K562 (cell line): ENCODE data around the gene TBL2. TPM values are rescaled to one million over a fixed set of nuclear protein-coding genes. Genes with fewer than 3 reads are reported as not detected.

ENCODE experiments used
- BCLAF1 ChIP-seq, 2 experiments: fragments of 450-650 bp in 1 of 2; IDR thresholded peaks; 2 replicates each; pipeline ENCODE4 v1.6.1; 2011 to 2017; ENCODE audit warnings: low read depth in 2 of 2, antibody characterized with exemption in 1 of 2, borderline replicate concordance in 1 of 2, low read length in 1 of 2, mild to moderate bottlenecking in 1 of 2, mixed read lengths in 1 of 2; ENCODE audit not compliant: control insufficient read depth in 1 of 2
- C11orf30 ChIP-seq: fragments of 450-650 bp; IDR thresholded peaks from 2 replicates; pipeline ENCODE4 v1.6.1; 2016; ENCODE audit warnings: low read depth, mild to moderate bottlenecking
- CBFA2T3 ChIP-seq: fragments of 450-650 bp; IDR thresholded peaks from 2 replicates; pipeline ENCODE4 v1.6.1; 2017
- CBX1 ChIP-seq: sonication (generic); IDR thresholded peaks from 2 replicates; pipeline ENCODE4 v1.6.1; 2016; ENCODE audit warnings: antibody characterized with exemption, low read depth, mild to moderate bottlenecking
- ILF3 ChIP-seq: fragments of 450-650 bp; IDR thresholded peaks from 2 replicates; pipeline ENCODE4 v1.6.1; 2018; ENCODE audit warnings: antibody characterized with exemption, mild to moderate bottlenecking, moderate library complexity, borderline replicate concordance
- RNF219 ChIP-seq: fragments of 250-450 bp; sonication (Bioruptor Pico); IDR thresholded peaks from 2 replicates; pipeline ENCODE4 v1.5.0; 2022; ENCODE audit warnings: mild to moderate bottlenecking
- SOX6 ChIP-seq: fragments of 450-650 bp; IDR thresholded peaks from 2 replicates; pipeline ENCODE4 v1.6.1; 2014; ENCODE audit warnings: mild to moderate bottlenecking
- SPI1 ChIP-seq: IDR thresholded peaks from 2 replicates; pipeline ENCODE4 v1.6.1; 2011; ENCODE audit warnings: low read depth, low read length, control low read depth, borderline replicate concordance
- YY1 ChIP-seq, 3 experiments: IDR thresholded peaks; 2 replicates each; pipeline ENCODE4 v1.6.1; 2011; ENCODE audit warnings: low read length in 2 of 3, mild to moderate bottlenecking in 2 of 3, moderate library complexity in 2 of 3, borderline replicate concordance in 1 of 3, control low read depth in 1 of 3, low read depth in 1 of 3; ENCODE audit not compliant: insufficient read depth in 3 of 3, insufficient replicate concordance in 2 of 3, control insufficient read depth in 1 of 3, insufficient read length in 1 of 3; ENCODE audit errors: extremely low read depth in 1 of 3
- ZBTB26 ChIP-seq: fragments of 450-650 bp; formaldehyde crosslinking; IDR thresholded peaks from 2 replicates; pipeline ENCODE4 v1.4.0; 2022; ENCODE audit warnings: missing genetic modification characterization
- ZBTB33 ChIP-seq: sonication (generic); formaldehyde crosslinking; IDR thresholded peaks from 2 replicates; pipeline ENCODE4 v1.8.1; 2023; ENCODE audit warnings: mild to moderate bottlenecking, missing genetic modification reagents
- ZFP1 ChIP-seq: fragments of 450-650 bp; formaldehyde crosslinking; IDR thresholded peaks from 2 replicates; pipeline ENCODE4 v1.4.0; 2020; ENCODE audit warnings: mild to moderate bottlenecking, mixed read lengths
- ZFP36 ChIP-seq: fragments of 150-350 bp; IDR thresholded peaks from 2 replicates; pipeline ENCODE4 v1.6.1; 2018; ENCODE audit warnings: low read length, low read depth; ENCODE audit not compliant: partially characterized antibody
- ZNF586 ChIP-seq: fragments of 450-650 bp; formaldehyde crosslinking; conservative IDR thresholded peaks from 2 replicates; pipeline ENCODE4 v1.4.0; 2020; ENCODE audit warnings: mild to moderate bottlenecking, moderate library complexity
- ZNF778 ChIP-seq: fragments of 450-650 bp; formaldehyde crosslinking; IDR thresholded peaks from 2 replicates; pipeline ENCODE4 v1.4.0; 2020; ENCODE audit warnings: mild to moderate bottlenecking, moderate library complexity
- ZSCAN29 ChIP-seq: fragments of 450-650 bp; IDR thresholded peaks from 2 replicates; pipeline ENCODE4 v1.6.1; 2017
- ZSCAN32 ChIP-seq: fragments of 450-650 bp; formaldehyde crosslinking; IDR thresholded peaks from 2 replicates; pipeline ENCODE4 v1.4.0; 2020; ENCODE audit warnings: mild to moderate bottlenecking, moderate library complexity
- polyA plus RNA-seq, 8 experiments: library from polyadenylated mRNA; depleted of rRNA in 4 of 8; stranded (reverse) in 5 of 8; unstranded in 3 of 8; fragments of >200 nt; fragmentation: Nextera tagmentation in 2 of 8; fragmentation: Illumina TruSeq in 1 of 8; extraction: Ambion mirVana in 2 of 8; extraction: Trizol in 1 of 8; gene quantifications; 2 replicates each; pipeline versions ENCODE4 v1.2.1 to v1.2.3, GENCODE V29; 2011 to 2014; ENCODE audit warnings: inconsistent platforms in 1 of 8, missing spikeins in 1 of 8
- total RNA-seq, 7 experiments: library from RNA; depleted of rRNA in 6 of 7; stranded (reverse); fragments of >200 nt in 6 of 7; fragmentation: Illumina TruSeq in 2 of 7; extraction: Trizol in 2 of 7; gene quantifications; 2 replicates each; pipeline versions ENCODE4 v1.2.1 to v1.2.3, GENCODE V29; 2011 to 2021; ENCODE audit warnings: low replicate concordance in 1 of 7

The TBL2 gene
- total and polyA plus RNA-seq, 9 of the 15 experiments (the other 6 are each of a cell fraction or from before 2014, with no cell fraction given) = 2.5 to 123 (median 49.2) TPM

- TF ChIP-seq ZBTB33 (CRISPR knock-in tag) = no peak
- TF ChIP-seq ZFP1 (CRISPR knock-in tag) = no peak
- TF ChIP-seq SOX6 = no peak
- TF ChIP-seq ZNF778 (CRISPR knock-in tag) = no peak
- TF ChIP-seq ZFP36 = peak; percentile 45
- TF ChIP-seq ZSCAN29 = no peak
- TF ChIP-seq SPI1 = 0 out of 2 replicates have a peak, but pooled peaks have one; percentile 14
- TF ChIP-seq CBX1 = no peak
- TF ChIP-seq ILF3 = no peak
- TF ChIP-seq YY1 (IDR thresholded peaks at IDR 0.05; ENCODE audit: borderline replicate concordance in 1 of 3, control insufficient read depth in 1 of 3, extremely low read depth in 1 of 3, insufficient read depth in 3 of 3, insufficient read length in 1 of 3, insufficient replicate concordance in 2 of 3, low read depth in 1 of 3, low read length in 2 of 3) = peak in 1 of 3 experiments; percentile 53
- no peak for TF ChIP-seq RNF219 (CRISPR knock-in tag)
- TF ChIP-seq ZBTB26 (CRISPR knock-in tag) = no peak
- TF ChIP-seq BCLAF1 (IDR thresholded peaks at IDR 0.05; ENCODE audit: borderline replicate concordance in 1 of 2, control insufficient read depth in 1 of 2, low read depth in 2 of 2, low read length in 1 of 2) = no peak
- TF ChIP-seq ZNF586 (CRISPR knock-in tag) = no peak
- TF ChIP-seq C11orf30 = no peak
- peak; percentile 62 for TF ChIP-seq CBFA2T3
- TF ChIP-seq ZSCAN32 (CRISPR knock-in tag) = no peak
Observed at GRCh38 chr7:73526896-73527821, 51.2 kb downstream of the TBL2 start (continued).
